GM12891 (cell line): Measurements from ENCODE around the gene SPOP.

ENCODE experiments used
- POLR2A ChIP-seq: IDR thresholded peaks from 2 replicates; pipeline ENCODE4 v1.6.1; 2011; ENCODE audit warnings: low read depth, low read length, control low read depth
- POLR2AphosphoS5 ChIP-seq: IDR thresholded peaks from 2 replicates; pipeline ENCODE4 v1.6.1; 2011; ENCODE audit warnings: low read depth, low read length, control low read depth
- SPI1 ChIP-seq: IDR thresholded peaks from 2 replicates; pipeline ENCODE4 v1.6.1; 2011; ENCODE audit warnings: low read depth, low read length, control low read depth
- TAF1 ChIP-seq: IDR thresholded peaks from 2 replicates; pipeline ENCODE4 v1.6.1; 2011; ENCODE audit warnings: low read depth, low read length, control low read depth

DNA sequence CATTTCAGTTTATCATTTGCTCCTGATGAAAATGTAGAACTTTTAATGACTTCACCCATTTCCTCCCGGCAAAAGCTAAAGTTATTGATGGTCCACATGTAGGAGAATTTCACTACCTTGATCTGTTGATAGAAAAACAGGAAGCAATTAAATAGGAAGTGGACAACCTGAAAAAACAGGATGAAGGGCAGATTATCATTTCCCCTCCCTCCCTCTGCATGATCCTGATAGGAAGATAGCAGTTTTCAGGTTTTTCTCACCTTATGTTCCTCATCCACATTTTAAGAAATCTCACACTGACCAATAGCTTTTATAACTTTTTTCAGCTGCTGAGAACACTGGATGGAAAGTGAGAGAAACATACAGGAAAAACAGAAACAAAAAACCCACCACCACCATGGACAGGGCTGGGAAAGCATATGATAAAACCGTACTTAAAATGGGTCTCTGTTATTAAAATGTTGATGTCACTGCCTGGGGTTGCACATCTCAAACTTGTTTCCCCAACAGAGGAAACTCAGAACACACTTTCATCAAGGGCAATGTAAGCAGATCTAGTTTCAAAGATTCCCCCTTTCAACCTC, 55.9 kb downstream of the SPOP start:
- TF ChIP-seq TAF1 = no peak
- TF ChIP-seq POLR2A = no peak
- TF ChIP-seq POLR2AphosphoS5 = no peak
- no peak for TF ChIP-seq SPI1
